Activated CD4-positive, alpha-beta T cell treated with anti-CD3 and anti-CD28 coated beads for 24 hours (primary cell): Measurements from ENCODE around the gene CCNI2.

ENCODE experiments used
- DNase-seq, 2 donors: peaks; one replicate each; pipeline ENCODE4 v3.0.0-alpha.2; 2020; ENCODE audit warnings: low read depth in 2 of 2

The CCNI2 gene

DNA sequence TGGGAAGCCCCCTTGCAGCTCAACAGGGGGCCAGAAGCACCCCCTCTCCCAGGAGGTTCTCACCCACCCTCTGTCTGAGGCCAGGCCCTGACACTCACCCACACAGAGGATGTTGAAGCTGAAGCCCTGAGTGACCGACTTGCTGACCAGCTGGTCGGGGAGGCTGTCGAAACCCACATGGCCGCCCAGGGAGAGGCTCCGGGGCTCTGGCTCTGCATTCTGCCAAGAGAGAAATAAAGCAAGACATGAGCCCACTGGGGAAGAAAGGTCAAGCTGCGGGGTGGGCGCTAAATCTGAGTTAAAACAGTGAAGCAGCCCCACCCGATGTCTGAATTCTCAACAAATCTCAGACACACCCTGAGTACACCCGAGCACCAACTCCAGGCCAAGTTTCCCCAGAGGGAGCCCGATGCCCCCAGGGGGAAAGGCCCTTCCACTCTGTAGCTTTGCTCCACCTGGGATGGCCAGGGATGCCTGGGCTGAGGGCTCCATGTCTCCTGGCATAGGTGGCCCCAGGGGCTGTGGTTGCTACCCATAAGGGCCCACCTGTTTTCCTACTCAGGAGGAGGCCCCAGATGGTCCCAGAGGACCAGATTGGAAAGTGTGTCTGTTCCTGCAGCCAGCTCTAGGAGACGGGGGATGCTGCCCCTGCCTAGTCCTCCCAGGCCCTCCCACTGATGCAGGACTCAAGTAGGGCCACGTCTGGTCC is 18.2 kb downstream of the CCNI2 start:
- DNase-seq = no peak

DNA sequence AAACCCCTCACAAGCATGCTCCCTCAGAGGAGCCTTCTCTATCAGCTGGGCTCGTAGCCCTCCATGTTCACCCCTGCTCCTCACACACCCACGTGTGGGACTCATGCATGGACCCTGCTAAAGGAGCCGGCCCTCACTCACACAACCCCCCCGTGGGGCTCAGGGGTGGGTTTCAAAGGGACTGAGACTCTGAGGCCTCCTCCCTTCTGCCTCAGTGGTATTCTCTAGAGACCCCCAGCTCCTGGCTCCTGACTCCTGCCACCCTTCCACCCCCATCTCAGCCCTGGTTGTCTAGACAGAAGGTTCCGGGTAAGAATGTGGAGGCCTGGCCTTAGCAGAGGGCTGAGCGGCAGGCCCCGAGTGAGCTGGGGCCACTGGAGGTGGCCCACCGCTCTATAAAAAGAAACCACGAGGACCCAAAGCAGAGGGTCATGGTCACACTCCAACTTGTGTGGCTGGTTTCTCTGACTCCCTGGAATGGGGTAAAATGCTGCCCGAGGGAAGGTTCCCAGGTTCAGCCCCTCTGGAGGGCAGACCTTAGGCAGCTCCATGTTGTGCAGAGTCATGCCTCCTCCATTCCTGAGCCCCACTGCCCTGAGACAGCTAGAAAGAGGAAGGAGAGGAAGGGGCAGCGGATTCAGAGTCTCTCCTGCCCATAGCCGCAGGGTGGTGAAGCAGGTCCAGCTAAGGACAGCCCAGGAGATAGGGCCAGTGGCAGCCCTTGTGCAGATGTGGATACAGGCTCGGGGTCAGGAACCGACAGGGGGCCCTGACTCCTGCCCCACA is 19.0 kb downstream of the CCNI2 start:
- DNase-seq = no peak

DNA sequence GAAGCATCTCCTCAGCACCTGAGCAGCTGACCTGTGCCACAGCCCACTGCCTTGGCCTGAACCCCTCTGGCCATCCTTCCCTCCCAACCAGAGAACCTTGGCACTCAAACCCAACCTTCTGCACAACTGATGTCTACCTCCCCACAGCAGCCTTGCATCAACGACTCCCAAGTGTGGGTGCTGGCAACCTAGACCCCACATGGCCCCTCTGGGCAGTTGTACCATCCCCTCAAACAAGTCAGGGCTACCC is 19.5 kb downstream of the CCNI2 start:
- no peak for DNase-seq

DNA sequence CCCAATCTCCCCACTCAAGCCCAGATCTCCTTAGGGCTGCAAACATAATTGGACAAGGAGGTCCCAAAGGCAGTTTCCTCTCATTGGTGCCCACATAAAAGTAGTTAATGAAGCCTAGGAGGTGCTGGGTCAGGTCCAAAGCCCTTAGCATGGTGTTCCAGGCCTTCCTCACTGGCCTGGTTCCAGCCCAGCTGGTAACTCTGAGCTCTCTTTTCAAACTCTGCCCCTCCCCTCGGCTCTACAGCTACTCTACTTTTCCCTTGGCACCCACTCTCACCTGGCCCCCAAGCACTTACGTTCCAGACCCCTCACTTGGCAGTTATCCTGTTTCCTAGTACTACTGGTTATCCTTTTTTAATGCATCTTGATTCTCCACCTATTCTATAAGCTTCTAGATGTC is 19.9 kb downstream of the CCNI2 start:
- no peak for DNase-seq

DNA sequence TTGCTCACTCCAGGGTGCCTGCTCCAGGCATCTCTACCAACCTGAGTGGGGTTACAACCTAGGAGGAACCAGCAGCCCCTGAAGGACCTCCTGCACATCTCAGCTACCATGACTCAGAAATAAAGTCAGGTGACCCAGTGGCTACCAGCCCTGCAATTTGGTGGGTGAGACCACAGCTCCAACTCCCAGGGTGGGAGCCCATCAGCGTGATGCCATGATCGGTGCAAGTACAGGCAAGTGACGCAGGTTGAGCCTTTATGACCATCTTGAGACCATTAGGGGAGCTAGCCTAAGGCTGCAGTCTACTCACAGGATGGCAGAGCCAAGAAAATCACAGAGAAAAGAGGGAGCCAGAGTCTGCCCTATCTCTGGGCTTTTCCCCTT is 21.3 kb downstream of the CCNI2 start:
- no peak for DNase-seq

DNA sequence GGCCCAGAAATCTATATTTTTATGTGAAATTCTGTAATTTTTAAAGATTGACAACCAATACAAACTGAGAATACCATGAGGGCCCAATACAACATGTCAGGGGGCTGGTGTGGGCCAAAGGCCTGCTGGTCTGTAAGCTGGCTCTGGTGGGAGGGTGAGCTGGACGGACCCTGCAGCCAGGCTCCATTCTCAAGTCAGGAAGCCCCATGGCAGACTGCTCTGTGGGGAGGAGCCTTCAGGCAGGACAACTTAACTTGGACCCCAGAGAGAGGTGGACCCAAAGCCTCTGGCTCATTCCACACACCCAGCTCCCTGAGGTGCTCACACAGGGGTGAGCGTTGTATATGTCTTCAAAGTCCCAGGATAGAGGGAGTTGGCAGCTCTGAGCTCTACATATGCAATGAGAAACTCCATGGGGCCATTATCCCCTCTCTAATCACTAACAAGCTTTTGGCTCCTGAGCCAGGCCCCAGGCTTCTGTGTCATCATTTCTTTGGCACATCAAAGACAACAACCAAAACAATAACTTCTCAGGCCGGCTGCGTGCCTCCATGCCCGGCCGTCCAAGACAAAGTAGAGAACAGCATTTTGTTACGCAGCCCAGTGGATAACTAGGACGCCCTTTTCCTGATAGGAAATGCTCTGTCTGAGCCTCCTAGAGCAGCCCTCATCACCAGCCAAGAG is 23.4 kb downstream of the CCNI2 start:
- no peak for DNase-seq

DNA sequence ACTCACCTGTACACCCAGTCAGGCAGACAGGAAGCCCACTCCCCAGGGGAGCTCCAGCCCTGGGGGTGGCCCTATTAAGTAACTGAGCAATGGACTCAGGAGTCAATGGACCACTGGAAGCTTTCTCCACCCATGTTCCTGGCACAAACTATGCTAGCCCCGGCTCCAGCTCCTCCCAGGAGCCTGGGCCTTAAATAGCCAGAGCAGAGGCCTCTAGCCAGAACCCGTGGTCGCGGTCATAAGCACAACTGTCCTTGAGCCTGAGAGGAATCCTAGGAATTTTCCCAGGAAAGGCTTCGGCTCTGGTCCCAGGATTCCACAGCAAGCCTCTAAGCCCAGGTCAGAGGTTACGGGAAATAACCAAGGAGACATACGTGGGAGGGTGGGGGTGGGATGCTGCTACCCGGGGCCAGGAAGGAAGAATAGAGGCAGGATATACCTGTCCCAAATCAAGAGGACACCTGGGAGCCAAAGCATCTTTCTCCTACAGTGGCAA is 24.3 kb downstream of the CCNI2 start:
- no peak for DNase-seq

DNA sequence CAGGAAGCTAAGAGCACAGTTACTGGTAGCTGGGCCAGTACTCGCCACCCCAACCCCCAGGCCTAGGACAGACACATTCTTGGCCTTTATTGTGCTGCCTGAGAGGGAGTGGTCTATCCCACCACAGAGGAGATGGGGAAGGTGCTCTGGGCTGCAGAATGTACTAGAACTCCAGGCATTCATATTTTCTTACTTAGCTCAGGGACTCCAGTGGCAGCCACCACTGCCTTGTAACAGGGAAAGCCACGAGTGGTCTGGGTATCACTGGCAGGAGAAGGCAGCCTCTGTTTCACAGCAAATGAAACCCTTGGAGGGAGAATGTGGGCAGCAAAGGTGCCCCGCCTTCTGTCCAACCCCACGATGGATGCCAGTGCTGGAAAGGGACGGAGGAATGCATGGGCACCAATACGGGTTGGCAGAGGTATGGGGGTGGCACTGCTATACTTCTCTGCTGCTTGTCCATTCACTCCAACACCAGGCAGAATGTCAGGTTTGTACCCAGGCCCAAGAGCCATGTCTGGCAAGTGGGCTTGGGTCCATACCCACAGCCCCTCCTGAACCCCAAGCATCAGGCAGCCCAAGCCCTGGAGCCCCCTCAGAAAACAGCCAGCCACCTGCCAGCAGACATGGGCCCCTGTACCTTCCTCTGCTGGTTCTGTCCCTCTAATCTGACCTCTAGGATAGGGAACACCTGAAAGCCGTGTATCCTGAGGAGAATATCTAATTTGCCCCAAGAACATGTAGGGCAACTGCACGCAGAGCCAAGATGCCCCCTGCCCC is 25.3 kb downstream of the CCNI2 start:
- no peak for DNase-seq

DNA sequence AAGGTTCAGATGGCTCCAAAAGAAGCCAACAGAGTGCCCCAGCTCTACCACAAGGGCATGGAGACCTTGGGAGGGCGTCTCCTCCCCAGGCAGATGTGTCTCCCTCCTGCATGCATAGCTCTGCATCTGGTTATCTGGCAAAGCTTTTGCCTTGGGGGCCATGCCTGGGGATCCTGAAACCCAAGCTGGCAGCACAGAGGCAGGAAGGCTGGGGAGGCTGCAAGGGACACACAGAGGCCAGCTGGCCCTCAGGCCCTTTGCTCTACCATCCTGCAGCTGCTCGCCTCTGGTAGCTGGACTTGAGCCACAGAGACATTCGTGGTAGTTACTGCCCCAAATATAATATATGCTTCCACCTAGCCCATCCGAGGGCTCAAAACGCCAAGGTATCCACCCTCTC is 25.9 kb downstream of the CCNI2 start:
- no peak for DNase-seq

DNA sequence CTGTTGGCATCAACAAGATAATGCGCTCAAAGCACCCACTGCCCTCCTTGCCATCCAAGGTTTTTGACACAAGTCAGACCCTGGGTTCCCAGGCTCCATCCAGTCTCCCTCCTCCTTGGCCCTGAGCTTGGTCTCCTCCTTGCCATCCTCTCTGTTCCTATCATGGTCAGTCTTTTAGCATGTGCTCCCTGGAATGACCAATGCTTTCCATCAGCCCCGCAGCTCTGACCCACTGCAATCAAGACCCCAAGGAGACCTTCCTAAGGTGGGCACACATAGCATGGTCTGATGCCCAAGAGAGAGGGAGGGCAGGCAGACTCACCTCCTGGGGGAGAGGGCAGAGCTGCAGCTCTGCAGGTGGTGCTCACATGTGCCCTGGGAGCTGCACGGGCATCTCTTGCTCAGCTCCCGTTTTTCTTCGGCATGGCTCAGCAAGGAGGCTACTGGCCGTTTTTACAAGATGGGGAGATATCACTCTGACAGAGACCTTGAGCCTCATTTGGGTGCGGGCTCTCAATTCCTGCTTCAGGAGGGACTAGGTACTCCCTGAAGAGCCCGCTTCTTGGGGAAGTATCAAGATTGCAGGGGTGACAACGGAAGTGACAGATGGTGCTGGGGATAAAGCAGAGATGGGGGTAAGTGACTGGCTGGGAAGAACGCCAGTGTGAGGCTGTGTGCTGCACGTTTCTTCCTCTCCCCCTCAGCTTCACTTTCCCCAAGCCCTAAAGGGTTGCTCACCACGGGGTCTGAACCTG is 26.6 kb downstream of the CCNI2 start:
- no peak for DNase-seq

DNA sequence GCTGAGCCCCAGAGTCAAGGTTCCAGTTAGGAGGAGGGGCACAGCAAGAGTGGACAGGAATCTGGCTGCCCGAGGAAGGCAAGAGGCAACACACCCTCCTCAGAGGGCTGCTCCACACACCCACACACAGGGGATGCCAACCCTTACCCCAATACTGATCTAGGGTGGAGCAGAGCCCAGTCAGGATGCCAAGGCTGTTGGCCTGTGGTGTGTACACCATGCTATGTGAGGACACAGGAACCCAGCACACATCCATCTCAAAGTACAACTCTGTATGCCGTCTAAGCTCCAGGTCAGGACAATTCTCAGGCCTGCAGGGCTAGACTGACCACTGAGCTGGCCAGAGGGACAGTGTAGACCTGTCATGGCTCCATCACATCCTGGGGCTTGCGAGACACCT is 27.2 kb downstream of the CCNI2 start:
- no peak for DNase-seq

DNA sequence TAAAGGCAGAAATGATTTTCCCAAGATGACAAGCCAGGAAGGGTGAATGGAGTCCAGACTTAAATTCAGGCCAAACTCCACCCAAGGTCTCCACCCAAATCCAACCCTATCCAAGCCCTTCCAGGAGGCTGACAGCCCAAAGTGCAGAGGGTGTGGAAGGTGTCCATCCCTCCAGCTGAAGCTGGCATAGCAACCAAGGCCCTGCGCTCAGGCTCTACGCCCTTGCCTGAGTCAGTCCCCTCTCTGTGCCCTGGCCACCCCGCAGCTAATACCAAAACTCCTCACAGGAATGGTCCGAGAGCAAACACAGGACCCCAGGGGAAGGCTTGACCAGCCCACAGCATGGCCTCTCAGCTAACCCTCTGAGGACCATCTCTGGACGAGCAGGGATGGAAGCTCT is 27.7 kb downstream of the CCNI2 start:
- no peak for DNase-seq

DNA sequence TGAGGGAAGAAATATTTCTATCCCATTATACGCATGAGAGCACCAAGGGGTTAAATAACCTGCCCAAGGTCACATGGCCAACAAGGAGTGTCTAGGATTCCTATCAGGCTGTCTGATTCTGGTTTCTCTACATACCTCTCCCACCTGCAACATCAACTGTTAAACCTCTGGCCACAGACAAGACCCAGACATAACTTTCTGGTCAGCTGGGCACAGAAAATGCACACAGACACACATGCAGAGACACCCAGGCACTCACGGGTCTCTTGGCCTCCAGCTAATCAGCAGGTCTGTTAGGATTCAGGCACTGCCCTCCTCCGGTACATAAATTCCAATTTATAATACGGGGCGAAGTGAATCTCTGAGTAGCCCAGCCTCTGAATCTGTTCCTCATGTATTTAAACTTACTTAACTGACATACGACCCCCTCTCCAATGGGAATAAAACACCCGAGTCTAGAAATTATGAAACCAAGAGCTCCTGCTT is 28.3 kb downstream of the CCNI2 start:
- DNase-seq = no peak

DNA sequence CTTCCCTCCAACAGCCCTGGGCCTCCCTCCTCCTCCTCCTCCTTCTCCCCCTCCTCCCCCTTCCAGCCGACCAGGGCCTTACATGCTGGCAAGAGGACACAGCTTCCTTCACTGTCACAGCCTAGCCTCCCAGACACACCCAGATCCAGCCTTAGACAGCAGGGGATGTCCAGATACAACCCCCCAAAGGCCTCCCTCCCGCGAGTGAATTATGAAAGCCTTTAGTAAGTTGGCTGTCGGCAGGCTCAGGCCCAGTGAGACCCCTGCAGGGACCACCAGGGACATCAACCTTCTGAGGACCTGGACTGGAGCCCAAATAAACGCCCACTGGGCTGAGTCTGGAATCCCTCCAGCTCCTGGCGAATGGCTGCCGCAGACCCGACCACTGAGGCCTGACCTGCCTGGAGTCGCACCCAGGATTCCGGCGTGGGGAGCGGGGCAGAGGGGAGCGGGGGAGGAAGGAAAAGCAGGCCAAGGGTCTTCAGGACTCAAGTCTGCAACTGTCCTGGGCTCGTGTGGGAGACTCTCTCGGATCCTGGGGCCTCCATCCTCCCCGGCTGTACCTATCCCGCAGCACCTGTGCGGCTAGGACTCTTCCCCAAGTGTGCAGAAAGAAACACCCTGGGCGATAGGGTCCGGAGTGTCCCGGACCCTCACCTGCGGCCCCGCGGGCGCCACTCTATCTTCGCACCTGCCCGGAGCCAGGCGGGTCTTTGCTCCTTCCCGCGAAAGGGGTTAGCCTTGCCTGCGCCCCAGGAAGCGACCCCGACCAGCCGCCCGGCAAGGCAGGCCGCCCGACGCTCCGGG is 29.1 kb downstream of the CCNI2 start:
- no peak for DNase-seq

DNA sequence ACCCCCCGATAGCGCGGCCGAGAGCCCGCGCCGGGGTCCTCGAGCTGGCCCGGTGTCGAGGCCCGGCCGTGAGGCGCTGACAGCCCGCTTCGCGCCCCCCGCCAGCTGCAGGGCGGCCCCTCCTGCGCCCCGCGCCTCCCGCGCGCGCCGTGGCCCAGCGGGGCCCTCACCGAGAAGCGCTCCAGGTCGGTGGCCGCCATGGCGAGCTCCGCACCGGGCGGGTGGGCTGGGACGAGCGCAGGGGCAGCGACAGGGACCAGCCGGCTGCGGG is 29.6 kb downstream of the CCNI2 start:
- no peak for DNase-seq

DNA sequence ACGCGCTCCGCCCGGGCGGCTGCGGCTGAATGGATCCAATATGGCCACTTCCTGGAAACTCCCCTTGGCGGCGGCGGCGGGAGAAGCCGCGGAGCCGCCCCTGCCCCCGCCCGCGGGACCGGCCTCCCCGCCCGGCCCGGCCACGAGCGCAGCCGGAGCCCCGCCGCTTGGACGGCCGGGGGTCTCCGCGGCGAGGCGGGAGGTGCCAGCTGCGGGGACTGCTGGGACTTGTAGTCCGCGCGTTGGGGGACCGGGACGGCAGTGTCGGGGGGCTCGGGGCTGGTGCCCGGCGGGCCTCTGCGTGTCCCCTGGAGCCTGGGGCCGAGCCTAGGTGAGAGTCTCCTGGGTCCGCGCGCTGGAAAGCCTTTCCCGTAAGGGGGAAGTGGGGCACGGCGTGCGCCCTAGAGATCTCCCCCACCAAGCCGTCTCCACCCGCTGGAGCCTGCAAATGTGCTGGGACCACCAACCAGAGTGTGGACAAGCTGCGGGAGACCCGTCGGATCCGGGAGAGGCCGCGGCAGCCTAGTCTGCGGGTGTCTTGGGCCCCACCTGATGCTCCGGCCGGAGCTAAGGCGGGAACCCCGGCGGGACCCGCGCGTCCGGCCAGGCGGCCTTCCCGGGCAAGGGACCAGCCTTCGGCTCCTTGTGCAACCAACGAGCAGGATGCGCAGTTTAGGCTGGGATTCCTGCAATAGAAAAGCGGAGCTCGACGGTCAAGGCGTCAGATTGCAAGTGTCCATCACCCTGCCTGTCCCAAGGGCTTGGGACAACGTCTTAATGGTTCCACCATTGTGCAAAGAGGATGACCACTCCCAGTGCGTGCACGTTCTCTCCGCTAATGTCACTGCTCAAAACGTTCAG is 30.2 kb downstream of the CCNI2 start, which contains the start of gene SEPTIN8:
TSS of gene SEPTIN8 (minus strand) at position 31 of the 861 bp plus-strand sequence. CDS start 102 bp downstream, outside the sequence.
- peak; percentile 3 to 27 for DNase-seq

DNA sequence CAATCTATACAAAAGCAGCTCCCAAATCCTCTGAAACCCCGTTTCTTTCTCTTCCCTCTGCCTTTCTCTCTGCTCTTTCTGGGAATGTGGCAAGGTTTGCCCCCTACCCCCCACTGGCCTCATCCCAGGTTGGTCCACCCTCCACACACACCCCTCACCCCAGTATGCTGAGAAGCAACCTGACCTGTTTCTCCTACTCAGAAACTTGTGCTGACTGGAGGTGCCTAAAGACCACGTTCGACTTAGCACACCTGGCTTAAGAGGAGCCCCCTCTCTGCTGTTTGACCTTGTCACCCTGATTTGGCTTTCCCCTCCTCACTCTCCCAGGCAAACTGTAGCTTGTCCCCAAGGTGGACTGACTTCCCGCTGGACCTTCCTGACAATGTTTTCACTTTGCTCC is 30.9 kb downstream of the CCNI2 start:
- no peak for DNase-seq

DNA sequence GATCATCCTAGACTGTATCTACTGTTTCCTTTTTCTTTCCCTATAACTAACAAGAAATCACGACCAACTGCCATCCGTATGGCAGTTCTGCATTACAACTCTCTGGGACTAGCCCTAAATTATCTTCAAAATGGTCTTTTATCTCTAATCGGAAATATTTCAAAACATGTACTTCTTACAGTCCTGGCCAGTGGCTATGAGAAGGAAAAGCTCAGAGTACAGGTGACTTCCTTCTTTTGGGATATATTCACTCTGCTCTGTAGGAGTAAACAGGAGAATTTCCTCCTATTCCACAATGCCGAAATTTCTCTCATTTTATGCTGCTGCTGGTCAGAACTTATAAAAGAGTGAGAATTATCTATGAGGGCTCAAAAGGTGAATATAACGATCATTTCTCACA is 31.6 kb downstream of the CCNI2 start:
- no peak for DNase-seq

DNA sequence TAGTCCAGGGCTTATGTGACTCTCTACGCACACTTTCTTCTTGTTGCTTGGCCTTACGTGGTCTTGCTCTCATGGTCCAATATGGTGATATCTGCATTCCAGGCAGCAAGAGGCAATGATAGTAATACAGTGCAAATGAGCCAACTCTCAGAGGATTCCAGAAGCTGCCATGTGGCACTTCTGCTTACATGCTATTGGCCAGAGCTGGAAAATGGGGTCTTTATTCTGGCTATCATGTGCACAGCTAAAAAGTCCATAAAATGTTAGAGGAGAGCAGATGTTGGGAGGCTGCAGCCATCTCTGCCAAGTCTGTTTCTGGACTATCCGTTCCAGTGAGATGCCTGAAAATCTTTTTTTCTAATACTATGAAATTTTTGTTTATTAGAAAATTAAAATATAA is 32.7 kb downstream of the CCNI2 start:
- DNase-seq = no peak

DNA sequence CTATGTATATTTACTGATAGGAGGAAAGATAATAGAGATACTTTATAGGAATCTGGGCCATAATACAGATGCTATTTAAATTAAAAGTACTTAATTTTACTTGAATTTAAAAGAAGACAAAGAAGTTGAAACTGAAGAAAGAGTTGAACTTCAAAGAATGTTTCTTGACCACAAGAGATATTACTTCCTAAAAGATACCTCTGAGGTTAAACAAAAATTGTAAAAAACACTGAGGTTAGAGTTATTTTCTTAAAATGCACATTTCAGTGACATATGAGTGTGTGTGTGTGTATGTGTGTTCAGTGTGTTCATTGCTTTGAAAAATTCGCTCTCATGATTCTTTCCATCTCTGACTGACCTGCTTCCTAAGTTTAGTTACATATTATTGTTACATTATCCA is 33.4 kb downstream of the CCNI2 start:
- no peak for DNase-seq
